ENCODE data around the gene MAPK10.

- no peak for TF ChIP-seq FOXM1 (IDR thresholded peaks at IDR 0.05; ENCODE audit: borderline replicate concordance)
- TF ChIP-seq BHLHE40 (IDR thresholded peaks at IDR 0.05; ENCODE audit: borderline replicate concordance) = no peak
- TF ChIP-seq SP1 (IDR thresholded peaks at IDR 0.05) = no peak
- no peak for TF ChIP-seq SUZ12 (IDR thresholded peaks at IDR 0.05)
- no peak for TF ChIP-seq HDGF (IDR thresholded peaks at IDR 0.05; ENCODE audit: borderline replicate concordance)
- no peak for TF ChIP-seq FOXK2 (IDR thresholded peaks at IDR 0.05)
Measured at GRCh38 chr4:86184901-86185285, 175.0 kb downstream of the MAPK10 start.
